Body of pancreas (tissue), 4 donors: ENCODE data around the gene STRADA. TPM values are rescaled to one million over a fixed set of nuclear protein-coding genes. Genes with fewer than 3 reads are reported as not detected.
A peak's percentile ranks its signal among the peaks of the same experiment; 100 is the strongest.

ENCODE experiments used
- ATAC-seq: fragments of 150-250 bp; one replicate; pipeline ENCODE4 v1.9.1; 2016
- DNase-seq, 4 donors: peaks; one replicate each; pipeline ENCODE4 v3.0.0-alpha.2; 2019
- H3K27ac ChIP-seq, 4 donors: fragments of 200-600 bp; sonication (generic); 1 replicate in 3 of 4; 2 replicates in 1 of 4; pipeline versions ENCODE4 v1.5.1 to v1.6.1; 2016 to 2019; ENCODE audit warnings: mild to moderate bottlenecking in 1 of 4, mixed read lengths in 1 of 4, moderate library complexity in 1 of 4
- H3K27me3 ChIP-seq, 2 donors: fragments of 200-600 bp; sonication (generic); one replicate each; pipeline ENCODE4 v1.6.0; 2016; ENCODE audit warnings: mild to moderate bottlenecking in 1 of 2
- H3K36me3 ChIP-seq, 2 donors: fragments of 200-600 bp; sonication (generic); replicated peaks in 1 of 2; 2 replicates each; pipeline ENCODE4 v1.5.1; 2016; ENCODE audit warnings: low read depth in 2 of 2; ENCODE audit not compliant: insufficient read depth in 1 of 2
- H3K4me1 ChIP-seq: fragments of 200-600 bp; sonication (generic); one replicate; pipeline ENCODE4 v1.6.0; 2016
- H3K4me3 ChIP-seq, 2 donors: fragments of 200-600 bp; sonication (generic); 1 replicate in 1 of 2; 2 replicates in 1 of 2; pipeline ENCODE4 v1.5.1; 2016 to 2019
- H3K9me3 ChIP-seq, 3 donors: fragments of 200-600 bp; sonication (generic); 1 replicate in 2 of 3; 2 replicates in 1 of 3; pipeline ENCODE4 v1.5.1; 2016
- POLR2A ChIP-seq, 3 donors: fragments of 450-650 bp; IDR thresholded peaks; one replicate each; pipeline ENCODE4 v1.6.1; 2016; ENCODE audit warnings: antibody characterized with exemption in 3 of 3, mild to moderate bottlenecking in 2 of 3
- WGBS, 2 donors: methylation state at CpG; one replicate each; pipeline ENCODE4 v1.1.5; 2017; 5-methylcytosine and 5-hydroxymethylcytosine counted together
- intact Hi-C: fragments of 100-400 bp; cut with DNase I; formaldehyde crosslinking; loops from one replicate; pipeline ENCODE4 v1.15.1; 2023
- total RNA-seq, 2 donors: library from RNA; depleted of rRNA; stranded (reverse); fragments of >200 nt; gene quantifications; one replicate each; pipeline ENCODE4 v1.1.0, GENCODE V29; 2016
- TF ChIP-seq, protein P1 (sequence below), 7 experiments: fragments of 450-650 bp in 4 of 7; fragments of 200-600 bp in 3 of 7; sonication (generic) in 3 of 7; IDR thresholded peaks; one replicate each; pipeline ENCODE4 v1.5.1; 2016 to 2019; ENCODE audit warnings: antibody characterized with exemption in 7 of 7

Gene STRADA
- total RNA-seq, 2 donors from 2014 or later = 25.4 to 26.7 TPM

DNA sequence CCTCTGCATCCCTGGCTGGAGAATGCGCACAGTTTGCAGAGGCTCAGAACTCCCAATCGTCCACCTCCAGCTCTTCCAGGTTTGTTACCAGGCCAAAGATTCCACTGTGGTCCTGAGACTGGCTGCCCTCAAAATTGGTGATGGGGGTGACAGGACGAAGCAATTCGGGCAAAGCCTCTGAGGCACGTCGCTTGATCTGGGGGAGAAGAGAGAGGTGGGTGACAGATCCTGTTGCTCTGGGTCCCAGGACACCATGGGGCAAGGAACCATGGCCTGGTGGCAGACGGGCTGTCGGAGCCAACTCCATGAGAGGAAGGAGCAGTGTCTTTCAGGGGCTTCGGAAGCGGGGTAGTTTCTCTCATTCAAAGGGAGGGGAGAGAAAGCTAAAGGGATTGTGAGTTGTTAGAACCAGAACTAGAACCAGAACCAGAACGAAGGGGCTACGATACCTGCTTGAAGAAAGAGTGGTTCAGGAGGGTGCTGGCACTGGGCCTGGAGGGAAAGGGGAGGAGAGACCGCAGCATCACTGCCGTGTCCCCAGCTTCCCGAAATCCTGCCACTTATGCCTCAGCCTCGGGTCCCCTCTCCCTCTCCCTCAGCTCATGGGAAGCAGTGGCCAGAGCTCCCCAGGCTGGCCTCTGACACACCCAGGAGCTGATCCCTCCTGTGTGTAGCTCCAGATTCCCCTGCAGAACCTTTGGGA is 37.9 kb downstream of the STRADA start:
- intact Hi-C loops = no loop called here
- H3K36me3 ChIP-seq = peaks cover 0 to 1% of the 10 kb centered on the region in 2 donors

DNA sequence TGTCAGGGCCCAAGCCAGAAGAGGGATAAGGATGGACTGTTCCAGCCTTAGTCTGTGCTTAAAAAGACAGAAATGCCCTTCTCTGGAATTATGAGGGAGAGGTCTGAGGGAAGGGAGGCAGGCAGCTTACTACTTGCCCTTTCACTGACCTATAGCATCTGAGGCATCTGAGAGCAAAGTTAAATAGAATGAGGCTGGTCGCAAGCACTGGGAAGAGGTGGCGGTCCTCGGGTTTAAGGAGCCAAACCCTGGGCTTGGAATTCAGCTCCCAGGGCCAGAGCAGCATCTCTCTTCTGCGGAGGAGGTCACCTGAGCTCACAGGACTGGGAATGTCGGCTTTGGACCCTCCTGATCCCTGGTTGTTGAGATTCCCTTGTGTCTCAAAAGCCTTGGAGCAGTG is 38.6 kb downstream of the STRADA start:
- intact Hi-C loops = no loop called here
- Histone ChIP-seq H3K27me3 (no peaks in the 10 kb centered on the region), H3K9me3 (no peaks in the 10 kb centered on the region), H3K36me3 (peaks cover 0 to 1% of the 10 kb centered on the region in 2 donors), H3K27ac (no peak overlapping the region), H3K4me3 (no peak overlapping the region), H3K4me1 (peaks cover 25% of the 10 kb centered on the region)
- TF ChIP-seq POLR2A (IDR thresholded peaks at IDR 0.05) = no peak
- TF ChIP-seq, protein P1, sequence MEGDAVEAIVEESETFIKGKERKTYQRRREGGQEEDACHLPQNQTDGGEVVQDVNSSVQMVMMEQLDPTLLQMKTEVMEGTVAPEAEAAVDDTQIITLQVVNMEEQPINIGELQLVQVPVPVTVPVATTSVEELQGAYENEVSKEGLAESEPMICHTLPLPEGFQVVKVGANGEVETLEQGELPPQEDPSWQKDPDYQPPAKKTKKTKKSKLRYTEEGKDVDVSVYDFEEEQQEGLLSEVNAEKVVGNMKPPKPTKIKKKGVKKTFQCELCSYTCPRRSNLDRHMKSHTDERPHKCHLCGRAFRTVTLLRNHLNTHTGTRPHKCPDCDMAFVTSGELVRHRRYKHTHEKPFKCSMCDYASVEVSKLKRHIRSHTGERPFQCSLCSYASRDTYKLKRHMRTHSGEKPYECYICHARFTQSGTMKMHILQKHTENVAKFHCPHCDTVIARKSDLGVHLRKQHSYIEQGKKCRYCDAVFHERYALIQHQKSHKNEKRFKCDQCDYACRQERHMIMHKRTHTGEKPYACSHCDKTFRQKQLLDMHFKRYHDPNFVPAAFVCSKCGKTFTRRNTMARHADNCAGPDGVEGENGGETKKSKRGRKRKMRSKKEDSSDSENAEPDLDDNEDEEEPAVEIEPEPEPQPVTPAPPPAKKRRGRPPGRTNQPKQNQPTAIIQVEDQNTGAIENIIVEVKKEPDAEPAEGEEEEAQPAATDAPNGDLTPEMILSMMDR (IDR thresholded peaks at IDR 0.05) = no peak
- 81 to 83% methylated on average over 5 of the region's 5 CpGs for WGBS, 2 donors
- ATAC-seq (no peak), DNase-seq (no peak)

More for the DNA sequence above, 37.9 kb downstream of the STRADA start:
- no peak overlapping the region for H3K27ac ChIP-seq
- no peak for ATAC-seq
- no peaks in the 10 kb centered on the region for H3K27me3 ChIP-seq
- H3K4me1 ChIP-seq = peaks cover 18% of the 10 kb centered on the region
- H3K4me3 ChIP-seq = no peak overlapping the region
- H3K9me3 ChIP-seq = no peaks in the 10 kb centered on the region
- WGBS, 2 donors = 91 to 92% methylated on average over 15 to 16 of the region's 16 CpGs
- TF ChIP-seq POLR2A (IDR thresholded peaks at IDR 0.05) = no peak
- TF ChIP-seq, protein P1 (IDR thresholded peaks at IDR 0.05) = no peak
- no peak for DNase-seq

DNA sequence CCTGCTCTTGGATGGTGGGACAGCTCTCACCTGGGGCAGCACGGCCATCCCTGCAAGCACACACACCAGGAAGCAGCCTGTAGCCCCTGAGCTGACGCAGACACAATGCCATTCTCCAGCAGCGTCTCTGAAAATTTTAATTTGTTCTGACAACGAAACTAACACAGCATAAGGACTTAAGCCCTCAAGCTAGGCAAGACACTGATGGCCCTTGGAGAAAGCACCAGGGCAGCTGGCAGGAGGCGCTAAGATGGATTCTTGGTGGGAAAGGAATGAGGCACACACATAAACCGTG is 38.9 kb downstream of the STRADA start:
- Histone ChIP-seq H3K4me1 (peaks cover 28% of the 10 kb centered on the region), H3K9me3 (no peaks in the 10 kb centered on the region), H3K4me3 (no peak overlapping the region), H3K27ac (no peak overlapping the region), H3K27me3 (no peaks in the 10 kb centered on the region), H3K36me3 (peaks cover 0 to 1% of the 10 kb centered on the region in 2 donors)
- DNase-seq (no peak), ATAC-seq (no peak)
- WGBS, 2 donors = 83 to 88% methylated on average over 6 of the region's 6 CpGs
- intact Hi-C loops = no loop called here
- TF ChIP-seq POLR2A (IDR thresholded peaks at IDR 0.05) = no peak

DNA sequence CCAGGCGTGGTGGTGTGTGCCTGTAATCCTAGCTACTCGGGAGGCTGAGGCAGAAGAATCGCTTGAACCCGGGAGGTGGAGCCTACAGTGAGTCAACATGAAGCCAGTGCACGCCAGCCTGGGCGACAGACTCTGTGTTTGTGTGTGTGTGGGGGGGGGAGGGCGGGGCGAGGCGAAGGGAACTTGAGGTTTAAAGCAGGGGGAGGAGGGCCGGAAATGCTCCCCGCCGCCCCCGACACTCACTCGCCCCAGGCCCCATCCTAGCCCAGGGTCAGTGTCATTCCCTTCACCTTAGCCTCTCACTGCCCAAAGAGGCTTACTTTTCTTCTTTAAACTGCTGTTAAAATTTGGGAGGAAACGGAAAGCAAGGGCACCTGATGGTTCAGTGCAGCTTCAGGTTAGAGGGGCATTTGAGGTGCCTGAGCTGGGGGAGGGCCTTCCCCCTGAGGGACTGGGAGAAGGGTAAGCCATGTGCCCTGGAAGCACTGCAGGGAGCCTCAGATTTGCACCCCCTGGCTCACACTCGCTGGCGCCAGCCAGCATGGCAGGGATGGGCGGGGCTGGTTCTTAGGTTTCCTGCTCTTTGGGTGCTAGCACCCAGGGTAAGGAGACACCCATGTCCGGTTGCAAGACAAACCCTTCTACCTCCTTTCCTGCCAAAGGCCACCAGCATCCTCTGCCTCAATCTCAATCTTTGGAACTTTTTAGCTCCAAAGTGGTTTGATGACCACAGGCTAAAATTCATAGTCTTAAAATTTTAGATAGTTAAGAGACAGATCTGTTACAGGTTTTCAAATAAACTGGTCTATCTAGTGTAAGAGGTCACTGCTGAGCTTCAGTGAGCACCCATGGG is 39.5 kb downstream of the STRADA start:
- Histone ChIP-seq H3K4me3 (no peak overlapping the region), H3K27ac (peak overlapping the region in 2 of 4 donors; percentile 17 to 66), H3K4me1 (peaks cover 33% of the 10 kb centered on the region), H3K27me3 (no peaks in the 10 kb centered on the region), H3K9me3 (no peaks in the 10 kb centered on the region), H3K36me3 (peaks cover 0 to 1% of the 10 kb centered on the region in 2 donors)
- TF ChIP-seq POLR2A (IDR thresholded peaks at IDR 0.05) = no peak
- TF ChIP-seq, protein P1 (IDR thresholded peaks at IDR 0.05) = no peak
- peak in 1 of 4 donors; percentile 47 for DNase-seq
- WGBS, 2 donors = 69 to 90% methylated on average over 15 to 16 of the region's 19 CpGs
- ATAC-seq = no peak
- intact Hi-C loops = no loop called here

GRCh38 chr17:63701456-63701820 is 40.2 kb downstream of the STRADA start:
- Histone ChIP-seq H3K4me3 (no peak overlapping the region), H3K9me3 (no peaks in the 10 kb centered on the region), H3K4me1 (peaks cover 33% of the 10 kb centered on the region), H3K27me3 (no peaks in the 10 kb centered on the region), H3K36me3 (peaks cover 0 to 1% of the 10 kb centered on the region in 2 donors), H3K27ac (peak overlapping the region in 2 of 4 donors; percentile 59 to 66)
- no peak for ATAC-seq
- 80 to 90% methylated on average over 10 of the region's 10 CpGs for WGBS, 2 donors
- TF ChIP-seq, protein P1 (IDR thresholded peaks at IDR 0.05) = no peak
- no peak for TF ChIP-seq POLR2A (IDR thresholded peaks at IDR 0.05)
- intact Hi-C loops = no loop called here
- DNase-seq = no peak
